DOHH2 (cell line): ENCODE results near the gene FRS2.

Experiments used
- EZH2phosphoT487 ChIP-seq: fragments of 200-600 bp; sonication (generic); IDR thresholded peaks from 2 replicates; pipeline ENCODE4 v1.6.1; 2017; ENCODE audit warnings: borderline replicate concordance, mild to moderate bottlenecking, antibody characterized with exemption, low read length, moderate library complexity, mixed read lengths
- TF ChIP-seq, protein P1 (sequence below): fragments of 200-600 bp; sonication (generic); IDR thresholded peaks from one replicate; pipeline ENCODE4 v1.5.1; 2014; ENCODE audit warnings: antibody characterized with exemption, mild to moderate bottlenecking, low read depth, low read length; ENCODE audit not compliant: poor library complexity, severe bottlenecking

DNA sequence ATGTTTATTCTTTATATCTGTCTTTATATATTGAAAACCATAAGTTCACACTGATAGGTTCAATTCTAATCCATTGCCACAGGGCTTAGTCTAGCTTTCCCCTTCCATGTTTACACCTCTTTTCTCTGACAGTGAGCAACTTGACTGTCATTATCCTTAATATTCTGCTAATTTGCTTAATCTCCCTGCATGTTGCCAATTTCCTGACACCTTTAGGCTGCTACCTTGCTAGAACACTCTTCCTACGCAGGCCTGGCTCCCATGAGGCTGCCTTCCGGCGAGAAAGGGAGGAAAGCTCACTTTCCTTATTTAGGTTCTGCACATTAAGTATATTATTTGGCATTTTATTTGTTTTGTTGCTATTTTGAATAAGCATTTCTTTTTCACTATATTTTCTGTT lies 12.8 kb upstream of the FRS2 start:
- no peak for TF ChIP-seq EZH2phosphoT487
- TF ChIP-seq, protein P1, sequence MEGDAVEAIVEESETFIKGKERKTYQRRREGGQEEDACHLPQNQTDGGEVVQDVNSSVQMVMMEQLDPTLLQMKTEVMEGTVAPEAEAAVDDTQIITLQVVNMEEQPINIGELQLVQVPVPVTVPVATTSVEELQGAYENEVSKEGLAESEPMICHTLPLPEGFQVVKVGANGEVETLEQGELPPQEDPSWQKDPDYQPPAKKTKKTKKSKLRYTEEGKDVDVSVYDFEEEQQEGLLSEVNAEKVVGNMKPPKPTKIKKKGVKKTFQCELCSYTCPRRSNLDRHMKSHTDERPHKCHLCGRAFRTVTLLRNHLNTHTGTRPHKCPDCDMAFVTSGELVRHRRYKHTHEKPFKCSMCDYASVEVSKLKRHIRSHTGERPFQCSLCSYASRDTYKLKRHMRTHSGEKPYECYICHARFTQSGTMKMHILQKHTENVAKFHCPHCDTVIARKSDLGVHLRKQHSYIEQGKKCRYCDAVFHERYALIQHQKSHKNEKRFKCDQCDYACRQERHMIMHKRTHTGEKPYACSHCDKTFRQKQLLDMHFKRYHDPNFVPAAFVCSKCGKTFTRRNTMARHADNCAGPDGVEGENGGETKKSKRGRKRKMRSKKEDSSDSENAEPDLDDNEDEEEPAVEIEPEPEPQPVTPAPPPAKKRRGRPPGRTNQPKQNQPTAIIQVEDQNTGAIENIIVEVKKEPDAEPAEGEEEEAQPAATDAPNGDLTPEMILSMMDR = no peak
